ENCODE results near the gene MRPS23. TPM values are rescaled to one million over a fixed set of nuclear protein-coding genes. Genes with fewer than 3 reads are reported as not detected.
A peak's percentile ranks its signal among the peaks of the same experiment; 100 is the strongest.

The MRPS23 gene
- total and polyA plus RNA-seq, 2 of the 13 experiments (the other 11 are each of a cell fraction or from before 2014, with no cell fraction given): 63.2 to 181 TPM

GRCh38 chr17:57856792-57857620 is 7.2 kb upstream of the MRPS23 start (continued):
- TF ChIP-seq, protein P1, sequence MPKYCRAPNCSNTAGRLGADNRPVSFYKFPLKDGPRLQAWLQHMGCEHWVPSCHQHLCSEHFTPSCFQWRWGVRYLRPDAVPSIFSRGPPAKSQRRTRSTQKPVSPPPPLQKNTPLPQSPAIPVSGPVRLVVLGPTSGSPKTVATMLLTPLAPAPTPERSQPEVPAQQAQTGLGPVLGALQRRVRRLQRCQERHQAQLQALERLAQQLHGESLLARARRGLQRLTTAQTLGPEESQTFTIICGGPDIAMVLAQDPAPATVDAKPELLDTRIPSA (CRISPR knock-in tag; IDR thresholded peaks at IDR 0.05; ENCODE audit: borderline replicate concordance): no peak
- no peak for TF ChIP-seq MAFG (CRISPR knock-in tag; IDR thresholded peaks at IDR 0.05)
- TF ChIP-seq RFX5 (IDR thresholded peaks at IDR 0.05; ENCODE audit: low read depth, low read length): no peak
- no peak for TF ChIP-seq ZNF446 (CRISPR knock-in tag; IDR thresholded peaks at IDR 0.05)
- no peak for TF ChIP-seq ZNF296 (CRISPR knock-in tag; conservative IDR thresholded peaks at IDR 0.05)
- TF ChIP-seq SRSF9 (IDR thresholded peaks at IDR 0.05; ENCODE audit: borderline replicate concordance, insufficient read depth, low read depth, low read length, poor library complexity, severe bottlenecking): no peak
- TF ChIP-seq, protein P2, sequence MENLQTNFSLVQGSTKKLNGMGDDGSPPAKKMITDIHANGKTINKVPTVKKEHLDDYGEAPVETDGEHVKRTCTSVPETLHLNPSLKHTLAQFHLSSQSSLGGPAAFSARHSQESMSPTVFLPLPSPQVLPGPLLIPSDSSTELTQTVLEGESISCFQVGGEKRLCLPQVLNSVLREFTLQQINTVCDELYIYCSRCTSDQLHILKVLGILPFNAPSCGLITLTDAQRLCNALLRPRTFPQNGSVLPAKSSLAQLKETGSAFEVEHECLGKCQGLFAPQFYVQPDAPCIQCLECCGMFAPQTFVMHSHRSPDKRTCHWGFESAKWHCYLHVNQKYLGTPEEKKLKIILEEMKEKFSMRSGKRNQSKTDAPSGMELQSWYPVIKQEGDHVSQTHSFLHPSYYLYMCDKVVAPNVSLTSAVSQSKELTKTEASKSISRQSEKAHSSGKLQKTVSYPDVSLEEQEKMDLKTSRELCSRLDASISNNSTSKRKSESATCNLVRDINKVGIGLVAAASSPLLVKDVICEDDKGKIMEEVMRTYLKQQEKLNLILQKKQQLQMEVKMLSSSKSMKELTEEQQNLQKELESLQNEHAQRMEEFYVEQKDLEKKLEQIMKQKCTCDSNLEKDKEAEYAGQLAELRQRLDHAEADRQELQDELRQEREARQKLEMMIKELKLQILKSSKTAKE (CRISPR knock-in tag; IDR thresholded peaks at IDR 0.05; ENCODE audit: borderline replicate concordance): no peak; the same call in 1 of the 2 replicates
- TF ChIP-seq ZFP36L2 (CRISPR knock-in tag; IDR thresholded peaks at IDR 0.05): no peak
- TF ChIP-seq, protein P3, sequence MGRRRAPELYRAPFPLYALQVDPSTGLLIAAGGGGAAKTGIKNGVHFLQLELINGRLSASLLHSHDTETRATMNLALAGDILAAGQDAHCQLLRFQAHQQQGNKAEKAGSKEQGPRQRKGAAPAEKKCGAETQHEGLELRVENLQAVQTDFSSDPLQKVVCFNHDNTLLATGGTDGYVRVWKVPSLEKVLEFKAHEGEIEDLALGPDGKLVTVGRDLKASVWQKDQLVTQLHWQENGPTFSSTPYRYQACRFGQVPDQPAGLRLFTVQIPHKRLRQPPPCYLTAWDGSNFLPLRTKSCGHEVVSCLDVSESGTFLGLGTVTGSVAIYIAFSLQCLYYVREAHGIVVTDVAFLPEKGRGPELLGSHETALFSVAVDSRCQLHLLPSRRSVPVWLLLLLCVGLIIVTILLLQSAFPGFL (CRISPR knock-in tag; IDR thresholded peaks at IDR 0.05): no peak
- TF ChIP-seq ZBTB10 (CRISPR knock-in tag; IDR thresholded peaks at IDR 0.05; ENCODE audit: borderline replicate concordance): 0 out of 2 replicates have a peak, but pooled peaks have one; percentile 34
- TF ChIP-seq TP53 (CRISPR knock-in tag; conservative IDR thresholded peaks at IDR 0.05): no peak
- TF ChIP-seq ELF1 (CRISPR knock-in tag; IDR thresholded peaks at IDR 0.05): no peak
- TF ChIP-seq ZBTB20 (CRISPR knock-in tag; IDR thresholded peaks at IDR 0.05; ENCODE audit: borderline replicate concordance, low read depth): no peak
- no peak for TF ChIP-seq HOXA9 (CRISPR knock-in tag; IDR thresholded peaks at IDR 0.05; ENCODE audit: borderline replicate concordance)
- TF ChIP-seq ZNF382 (CRISPR knock-in tag; IDR thresholded peaks at IDR 0.05; ENCODE audit: borderline replicate concordance): no peak
- TF ChIP-seq RNF2 (conservative IDR thresholded peaks at IDR 0.05; ENCODE audit: low read depth): no peak
- TF ChIP-seq TRAFD1 (CRISPR knock-in tag; IDR thresholded peaks at IDR 0.05; ENCODE audit: borderline replicate concordance): no peak
- TF ChIP-seq CENPT (CRISPR knock-in tag; IDR thresholded peaks at IDR 0.05; ENCODE audit: low read depth): no peak
- peak; percentile 56; the same call in 1 of the 2 replicates for TF ChIP-seq HOXA3 (CRISPR knock-in tag; IDR thresholded peaks at IDR 0.05)
- TF ChIP-seq BORCS8-MEF2B (CRISPR knock-in tag; IDR thresholded peaks at IDR 0.05): no peak
- no peak for TF ChIP-seq ZNF558 (CRISPR knock-in tag; IDR thresholded peaks at IDR 0.05; ENCODE audit: borderline replicate concordance)

All from HepG2 (cell line).